ENCODE data around the gene AOPEP. TPM values are rescaled to one million over a fixed set of nuclear protein-coding genes. Genes with fewer than 3 reads are reported as not detected.

AOPEP gene
- total RNA-seq, 1 donor from 2014 or later: 75.3 TPM

DNA sequence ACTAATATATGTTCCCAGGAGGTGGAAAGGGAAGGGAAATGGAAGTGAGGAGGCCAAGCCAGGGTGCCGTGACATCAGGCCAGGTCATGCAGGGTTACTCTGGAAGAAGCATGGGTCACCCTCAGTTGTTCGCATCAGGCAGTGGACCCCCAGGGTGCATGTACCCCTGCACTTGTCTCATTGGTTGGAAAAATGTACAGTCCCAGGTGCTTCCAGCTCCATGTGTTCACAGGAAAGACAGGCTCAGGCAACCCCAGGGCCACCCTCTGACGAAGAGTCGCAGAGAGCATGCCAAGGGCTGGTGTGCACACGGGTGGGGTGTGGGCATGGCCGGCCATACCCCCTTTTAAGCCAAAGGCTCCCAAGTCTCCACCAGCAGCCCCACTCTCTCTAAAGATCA, 208.9 kb downstream of the AOPEP start:
- H3K4me1 ChIP-seq (ENCODE audit: insufficient read depth, low read length): peaks cover 23% of the 10 kb centered on the region
- H3K4me1 Mint-ChIP-seq (ENCODE audit: low read depth, unreplicated experiment): peaks cover 43% of the 10 kb centered on the region
- H3K27ac Mint-ChIP-seq (ENCODE audit: unreplicated experiment): no peak overlapping the region
- no peak overlapping the region for H3K4me3 ChIP-seq (ENCODE audit: insufficient read depth, low read depth, low read length)
- no peaks in the 10 kb centered on the region for H3K36me3 ChIP-seq (ENCODE audit: insufficient read depth, low read length)
- H3K27me3 ChIP-seq (ENCODE audit: insufficient read depth, low read length): no peaks in the 10 kb centered on the region
- DNase-seq (ENCODE audit: low read depth): no peak
- no peaks in the 10 kb centered on the region for H3K27me3 Mint-ChIP-seq (ENCODE audit: low read depth, unreplicated experiment)
- peaks cover 5% of the 10 kb centered on the region for H3K9me3 Mint-ChIP-seq (ENCODE audit: unreplicated experiment)
- H3K79me2 ChIP-seq (ENCODE audit: insufficient read depth, low read length): peaks cover 6% of the 10 kb centered on the region
- H2AFZ ChIP-seq (ENCODE audit: low read depth, low read length): no peak overlapping the region
- no peak overlapping the region for H3K9ac ChIP-seq (ENCODE audit: low read length)
- no peak overlapping the region for H3K4me2 ChIP-seq (ENCODE audit: low read length)
- H3K36me3 Mint-ChIP-seq (ENCODE audit: low read depth, unreplicated experiment): peaks cover 28% of the 10 kb centered on the region
- FAIRE-seq: no peak
- H3K9me3 ChIP-seq (ENCODE audit: insufficient read depth, low read depth, low read length): no peaks in the 10 kb centered on the region
- H3K27ac ChIP-seq (ENCODE audit: low read depth, low read length): no peak overlapping the region
- no peaks in the 10 kb centered on the region for H4K20me1 ChIP-seq (ENCODE audit: insufficient read depth, low read length)
- TF ChIP-seq EZH2 (IDR thresholded peaks at IDR 0.05; ENCODE audit: insufficient read depth, low read length): no peak
- TF ChIP-seq, protein P1, sequence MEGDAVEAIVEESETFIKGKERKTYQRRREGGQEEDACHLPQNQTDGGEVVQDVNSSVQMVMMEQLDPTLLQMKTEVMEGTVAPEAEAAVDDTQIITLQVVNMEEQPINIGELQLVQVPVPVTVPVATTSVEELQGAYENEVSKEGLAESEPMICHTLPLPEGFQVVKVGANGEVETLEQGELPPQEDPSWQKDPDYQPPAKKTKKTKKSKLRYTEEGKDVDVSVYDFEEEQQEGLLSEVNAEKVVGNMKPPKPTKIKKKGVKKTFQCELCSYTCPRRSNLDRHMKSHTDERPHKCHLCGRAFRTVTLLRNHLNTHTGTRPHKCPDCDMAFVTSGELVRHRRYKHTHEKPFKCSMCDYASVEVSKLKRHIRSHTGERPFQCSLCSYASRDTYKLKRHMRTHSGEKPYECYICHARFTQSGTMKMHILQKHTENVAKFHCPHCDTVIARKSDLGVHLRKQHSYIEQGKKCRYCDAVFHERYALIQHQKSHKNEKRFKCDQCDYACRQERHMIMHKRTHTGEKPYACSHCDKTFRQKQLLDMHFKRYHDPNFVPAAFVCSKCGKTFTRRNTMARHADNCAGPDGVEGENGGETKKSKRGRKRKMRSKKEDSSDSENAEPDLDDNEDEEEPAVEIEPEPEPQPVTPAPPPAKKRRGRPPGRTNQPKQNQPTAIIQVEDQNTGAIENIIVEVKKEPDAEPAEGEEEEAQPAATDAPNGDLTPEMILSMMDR (IDR thresholded peaks at IDR 0.05; ENCODE audit: insufficient read depth, low read depth, low read length): no peak
- no peak overlapping the region for H3K4me3 Mint-ChIP-seq (ENCODE audit: unreplicated experiment)

- Histone ChIP-seq H3K79me2 (ENCODE audit: insufficient read depth, low read length) (peaks cover 6% of the 10 kb centered on the region), H3K36me3 (ENCODE audit: insufficient read depth, low read length) (no peaks in the 10 kb centered on the region), H3K27me3 (ENCODE audit: insufficient read depth, low read length) (no peaks in the 10 kb centered on the region), H3K9me3 (ENCODE audit: insufficient read depth, low read depth, low read length) (no peaks in the 10 kb centered on the region), H4K20me1 (ENCODE audit: insufficient read depth, low read length) (no peaks in the 10 kb centered on the region), H3K9ac (ENCODE audit: low read length) (no peak overlapping the region), H3K27ac (ENCODE audit: low read depth, low read length) (peak overlapping the region; percentile 72), H2AFZ (ENCODE audit: low read depth, low read length) (no peak overlapping the region), H3K4me3 (ENCODE audit: insufficient read depth, low read depth, low read length) (no peak overlapping the region), H3K4me2 (ENCODE audit: low read length) (no peak overlapping the region), H3K4me1 (ENCODE audit: insufficient read depth, low read length) (peaks cover 32% of the 10 kb centered on the region)
- H3K27me3 Mint-ChIP-seq (ENCODE audit: low read depth, unreplicated experiment): no peaks in the 10 kb centered on the region
- H3K27ac Mint-ChIP-seq (ENCODE audit: unreplicated experiment): peak overlapping the region; percentile 56
- H3K4me1 Mint-ChIP-seq (ENCODE audit: low read depth, unreplicated experiment): peaks cover 46% of the 10 kb centered on the region
- FAIRE-seq (no peak), DNase-seq (ENCODE audit: low read depth) (peak; percentile 50)
- H3K9me3 Mint-ChIP-seq (ENCODE audit: unreplicated experiment): peaks cover 5% of the 10 kb centered on the region
- TF ChIP-seq, protein P1 (IDR thresholded peaks at IDR 0.05; ENCODE audit: insufficient read depth, low read depth, low read length): no peak
- TF ChIP-seq EZH2 (IDR thresholded peaks at IDR 0.05; ENCODE audit: insufficient read depth, low read length): no peak
- peaks cover 29% of the 10 kb centered on the region for H3K36me3 Mint-ChIP-seq (ENCODE audit: low read depth, unreplicated experiment)
- peak overlapping the region; percentile 22 for H3K4me3 Mint-ChIP-seq (ENCODE audit: unreplicated experiment)
Measured at GRCh38 chr9:94936419-94936818, 209.9 kb downstream of the AOPEP start.

DNA sequence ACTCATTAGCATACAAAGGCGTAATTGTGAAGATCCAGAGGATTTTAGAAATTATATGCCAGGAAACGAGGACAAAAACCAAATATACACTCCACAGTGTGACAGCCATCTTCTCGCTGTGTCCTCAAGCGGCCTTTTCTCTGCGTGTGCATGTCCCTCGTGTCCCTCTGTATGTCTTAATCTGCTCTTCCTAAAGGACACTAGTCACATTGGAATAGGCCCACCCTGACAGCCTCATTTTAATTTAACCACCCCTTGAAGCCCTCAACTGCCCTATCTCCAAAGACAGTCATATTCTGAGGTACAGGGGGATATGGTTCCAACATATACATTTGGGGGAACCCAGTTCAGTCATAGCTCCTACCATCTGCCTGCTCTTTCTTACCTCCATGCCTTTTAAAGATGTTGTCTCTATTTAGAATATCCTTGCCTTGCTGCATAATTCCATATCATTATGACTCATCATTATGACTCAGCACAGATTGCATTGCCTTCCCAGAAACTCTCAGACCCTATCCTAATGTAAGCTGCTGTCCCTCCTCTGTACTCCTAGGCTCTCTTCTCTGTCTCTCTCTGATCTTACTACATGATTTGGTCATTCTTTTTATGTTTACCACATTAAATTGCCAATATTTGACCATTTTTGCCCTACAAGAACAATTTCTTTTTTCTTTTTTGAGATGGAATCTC, 210.9 kb downstream of the AOPEP start:
- Mint-ChIP-seq H3K4me1 (ENCODE audit: low read depth, unreplicated experiment) (peaks cover 48% of the 10 kb centered on the region), H3K27ac (ENCODE audit: unreplicated experiment) (peak overlapping the region; percentile 88), H3K27me3 (ENCODE audit: low read depth, unreplicated experiment) (no peaks in the 10 kb centered on the region), H3K4me3 (ENCODE audit: unreplicated experiment) (no peak overlapping the region), H3K9me3 (ENCODE audit: unreplicated experiment) (peaks cover 5% of the 10 kb centered on the region), H3K36me3 (ENCODE audit: low read depth, unreplicated experiment) (peaks cover 29% of the 10 kb centered on the region)
- Histone ChIP-seq H3K4me1 (ENCODE audit: insufficient read depth, low read length) (peaks cover 32% of the 10 kb centered on the region), H3K27ac (ENCODE audit: low read depth, low read length) (peak overlapping the region; percentile 72), H3K27me3 (ENCODE audit: insufficient read depth, low read length) (no peaks in the 10 kb centered on the region), H3K9me3 (ENCODE audit: insufficient read depth, low read depth, low read length) (no peaks in the 10 kb centered on the region), H3K4me3 (ENCODE audit: insufficient read depth, low read depth, low read length) (peak overlapping the region; percentile 19), H3K9ac (ENCODE audit: low read length) (peak overlapping the region; percentile 53), H3K79me2 (ENCODE audit: insufficient read depth, low read length) (peaks cover 6% of the 10 kb centered on the region), H2AFZ (ENCODE audit: low read depth, low read length) (no peak overlapping the region), H4K20me1 (ENCODE audit: insufficient read depth, low read length) (no peaks in the 10 kb centered on the region), H3K4me2 (ENCODE audit: low read length) (peak overlapping the region; percentile 51), H3K36me3 (ENCODE audit: insufficient read depth, low read length) (no peaks in the 10 kb centered on the region)
- peak; percentile 93 for FAIRE-seq
- DNase-seq (ENCODE audit: low read depth): peak; percentile 94
- TF ChIP-seq, protein P1 (IDR thresholded peaks at IDR 0.05; ENCODE audit: insufficient read depth, low read depth, low read length): no peak
- TF ChIP-seq EZH2 (IDR thresholded peaks at IDR 0.05; ENCODE audit: insufficient read depth, low read length): no peak

Measured in astrocyte (in vitro differentiated cells and primary cell).